ENCODE measurements around the gene LCLAT1. TPM values are rescaled to one million over a fixed set of nuclear protein-coding genes. Genes with fewer than 3 reads are reported as not detected.
"Not testable (repeated sequence)": the region's sequence is repeated elsewhere in the genome, so short reads cannot be mapped to it uniquely, and the experiment has no call there.

Gene LCLAT1
- total RNA-seq, 4 donors from 2014 or later, result 0.88 to 116 (median 33.3) TPM

DNA sequence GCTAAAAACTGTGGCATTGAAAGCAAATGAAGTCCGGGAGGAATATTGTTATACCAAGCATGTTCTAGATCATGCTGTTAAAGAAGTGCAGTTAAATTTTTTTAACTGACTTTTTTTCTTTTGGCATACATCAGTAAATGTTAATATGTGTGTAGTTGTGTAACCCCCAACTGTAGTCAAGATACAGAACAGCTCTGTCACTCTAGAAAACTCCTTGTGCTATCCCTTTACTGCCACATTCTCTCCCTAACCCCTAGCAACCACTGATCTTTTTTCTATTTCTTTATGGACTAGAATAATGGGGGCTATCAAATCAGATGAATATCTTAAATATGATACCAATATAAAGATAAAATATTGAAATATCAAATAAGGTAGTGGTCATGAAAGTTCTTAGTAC is 46.4 kb downstream of the LCLAT1 start:
- Histone ChIP-seq H3K9me3 (no peaks in the 10 kb centered on the region), H3K27ac (no peak overlapping the region), H3K4me3 (no peak overlapping the region), H3K36me3 (no peaks in the 10 kb centered on the region), H3K27me3 (no peaks in the 10 kb centered on the region), H3K4me1 (no peaks in the 10 kb centered on the region)
- no peak for DNase-seq
- TF ChIP-seq POLR2A (IDR thresholded peaks at IDR 0.05), result no peak
- TF ChIP-seq, protein P1, sequence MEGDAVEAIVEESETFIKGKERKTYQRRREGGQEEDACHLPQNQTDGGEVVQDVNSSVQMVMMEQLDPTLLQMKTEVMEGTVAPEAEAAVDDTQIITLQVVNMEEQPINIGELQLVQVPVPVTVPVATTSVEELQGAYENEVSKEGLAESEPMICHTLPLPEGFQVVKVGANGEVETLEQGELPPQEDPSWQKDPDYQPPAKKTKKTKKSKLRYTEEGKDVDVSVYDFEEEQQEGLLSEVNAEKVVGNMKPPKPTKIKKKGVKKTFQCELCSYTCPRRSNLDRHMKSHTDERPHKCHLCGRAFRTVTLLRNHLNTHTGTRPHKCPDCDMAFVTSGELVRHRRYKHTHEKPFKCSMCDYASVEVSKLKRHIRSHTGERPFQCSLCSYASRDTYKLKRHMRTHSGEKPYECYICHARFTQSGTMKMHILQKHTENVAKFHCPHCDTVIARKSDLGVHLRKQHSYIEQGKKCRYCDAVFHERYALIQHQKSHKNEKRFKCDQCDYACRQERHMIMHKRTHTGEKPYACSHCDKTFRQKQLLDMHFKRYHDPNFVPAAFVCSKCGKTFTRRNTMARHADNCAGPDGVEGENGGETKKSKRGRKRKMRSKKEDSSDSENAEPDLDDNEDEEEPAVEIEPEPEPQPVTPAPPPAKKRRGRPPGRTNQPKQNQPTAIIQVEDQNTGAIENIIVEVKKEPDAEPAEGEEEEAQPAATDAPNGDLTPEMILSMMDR (IDR thresholded peaks at IDR 0.05), result no peak
- intact Hi-C loops (cut with DNase I; ENCODE audit: low total_unique reads), result no loop called here

DNA sequence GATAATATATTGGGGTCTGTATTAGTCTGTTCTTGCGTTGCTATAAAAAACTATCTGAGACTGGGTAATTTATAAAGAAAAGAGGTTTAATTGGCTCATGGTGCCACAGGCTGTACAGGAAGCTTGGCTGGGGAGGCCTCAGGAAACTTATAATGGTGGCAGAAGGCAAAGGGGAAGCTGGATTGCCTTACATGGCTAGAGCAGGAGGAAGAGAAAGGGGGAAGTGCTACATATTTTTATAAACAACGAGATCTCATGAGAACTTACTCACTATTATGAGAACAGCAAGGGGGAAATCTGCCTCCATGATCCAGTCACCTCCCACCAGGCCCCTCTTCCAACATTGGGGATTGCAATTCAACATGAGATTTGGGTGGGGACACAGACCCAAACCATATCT is 48.9 kb downstream of the LCLAT1 start:
- H3K27me3 ChIP-seq; intact Hi-C loops (cut with DNase I; ENCODE audit: low total_unique reads); DNase-seq; H3K27ac ChIP-seq; H3K9me3 ChIP-seq; H3K4me3 ChIP-seq; H3K4me1 ChIP-seq; H3K36me3 ChIP-seq: not testable (repeated sequence)

DNA sequence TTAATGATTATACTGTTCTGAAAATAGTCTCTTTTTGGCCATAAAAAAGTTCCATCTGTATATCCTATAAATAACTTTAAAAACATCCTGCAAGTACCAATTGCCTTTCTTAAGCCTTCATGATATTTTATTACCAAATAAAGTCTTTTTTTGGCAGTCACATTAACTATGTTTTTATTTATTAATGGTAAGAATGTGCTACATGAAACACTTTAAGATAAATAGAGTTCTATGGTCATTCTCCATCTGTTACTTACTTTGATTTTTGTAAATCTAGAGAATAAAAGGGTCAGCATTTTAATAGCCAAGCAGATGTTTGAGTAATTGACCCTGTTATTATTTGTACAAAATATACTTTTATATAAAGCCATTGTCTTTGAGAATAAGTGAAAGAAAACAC is 52.6 kb downstream of the LCLAT1 start:
- H3K36me3 ChIP-seq, result no peaks in the 10 kb centered on the region
- H3K27ac ChIP-seq, result peak overlapping the region in 1 of 2 donors; percentile 53
- no peaks in the 10 kb centered on the region for H3K27me3 ChIP-seq
- intact Hi-C loops (cut with DNase I; ENCODE audit: low total_unique reads), result no loop called here
- TF ChIP-seq, protein P1 (IDR thresholded peaks at IDR 0.05), result no peak
- TF ChIP-seq POLR2A (IDR thresholded peaks at IDR 0.05), result no peak
- no peaks in the 10 kb centered on the region for H3K9me3 ChIP-seq
- no peaks in the 10 kb centered on the region for H3K4me1 ChIP-seq
- H3K4me3 ChIP-seq, result no peak overlapping the region
- DNase-seq, result no peak

DNA sequence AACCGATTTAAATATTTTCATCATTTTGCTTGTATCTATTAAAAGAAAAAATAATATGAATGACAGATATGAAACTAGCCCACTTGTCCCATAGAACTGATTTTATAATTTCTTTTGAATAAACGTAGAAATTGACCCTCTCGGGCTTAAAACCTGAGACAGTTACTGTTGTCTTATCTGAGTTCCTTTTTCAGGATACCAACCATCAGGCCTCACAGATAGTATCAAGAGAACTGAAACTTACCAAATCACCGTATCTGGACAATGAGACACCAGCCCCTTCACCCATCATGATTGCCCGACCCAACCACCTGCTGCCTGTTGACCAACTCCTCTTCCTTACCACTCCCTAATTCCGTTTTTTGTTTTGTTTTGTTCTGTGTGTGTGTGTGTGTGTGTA is 53.7 kb downstream of the LCLAT1 start:
- TF ChIP-seq POLR2A (IDR thresholded peaks at IDR 0.05), result no peak
- TF ChIP-seq, protein P1 (IDR thresholded peaks at IDR 0.05), result no peak
- Histone ChIP-seq H3K27me3 (no peaks in the 10 kb centered on the region), H3K36me3 (no peaks in the 10 kb centered on the region), H3K4me1 (no peaks in the 10 kb centered on the region), H3K9me3 (no peaks in the 10 kb centered on the region), H3K27ac (no peak overlapping the region), H3K4me3 (no peak overlapping the region)
- intact Hi-C loops (cut with DNase I; ENCODE audit: low total_unique reads), result no loop called here
- no peak for DNase-seq

DNA sequence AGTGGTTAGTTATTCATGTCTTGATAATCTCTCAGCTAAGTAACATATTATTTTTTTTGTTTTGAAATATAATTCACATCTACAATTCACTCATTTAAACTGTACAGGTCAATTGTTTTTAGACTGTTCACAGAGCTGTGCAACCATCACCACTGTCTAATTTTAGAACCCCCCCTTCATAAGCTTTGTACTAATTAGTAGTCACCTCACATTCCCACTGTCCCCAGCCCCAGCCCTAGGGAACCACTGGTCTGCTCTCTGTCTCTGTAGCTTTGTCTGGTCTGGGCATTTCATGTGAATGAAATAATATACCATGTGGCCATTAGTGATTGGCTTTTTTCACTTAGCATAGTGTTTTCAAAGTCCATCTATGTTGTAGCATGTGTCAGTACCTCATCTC is 55.3 kb downstream of the LCLAT1 start:
- no peak for TF ChIP-seq POLR2A (IDR thresholded peaks at IDR 0.05)
- TF ChIP-seq, protein P1 (IDR thresholded peaks at IDR 0.05), result no peak
- Histone ChIP-seq H3K27me3 (no peaks in the 10 kb centered on the region), H3K4me1 (no peaks in the 10 kb centered on the region), H3K36me3 (no peaks in the 10 kb centered on the region), H3K4me3 (no peak overlapping the region), H3K27ac (no peak overlapping the region), H3K9me3 (no peaks in the 10 kb centered on the region)
- DNase-seq, result no peak
- intact Hi-C loops (cut with DNase I; ENCODE audit: low total_unique reads), result no loop called here

DNA sequence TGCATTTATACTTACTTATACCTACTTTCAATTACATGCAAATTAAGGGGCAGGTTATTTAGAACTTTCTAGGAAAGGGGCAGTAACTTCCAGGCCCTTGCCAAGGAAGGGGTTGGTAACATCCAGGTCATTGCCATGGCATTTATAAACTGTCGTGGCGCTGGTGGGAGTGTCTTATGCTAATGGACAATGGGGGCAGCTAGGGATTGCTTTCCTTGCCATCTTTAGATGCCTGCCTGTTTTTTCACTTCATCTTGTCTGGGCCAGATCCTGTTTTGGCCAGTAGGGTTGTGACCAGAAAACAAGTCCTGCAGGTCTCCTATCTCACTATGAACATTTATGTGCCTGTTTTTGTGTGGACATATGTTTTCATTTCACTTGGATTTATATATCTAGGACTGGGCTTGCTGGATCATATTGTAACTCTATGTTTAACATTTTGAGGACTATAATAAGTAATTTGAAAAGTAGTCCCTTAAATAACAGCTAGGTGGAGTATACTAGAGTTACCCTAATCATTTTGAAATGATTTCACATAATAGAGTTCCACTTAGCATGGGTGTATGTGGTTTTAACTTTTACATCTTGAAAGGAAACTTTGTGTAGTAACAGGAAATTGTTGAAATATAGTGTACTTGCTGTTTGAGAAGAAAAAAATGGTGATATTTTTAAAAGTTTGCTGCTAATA is 56.1 kb downstream of the LCLAT1 start:
- intact Hi-C loops (cut with DNase I; ENCODE audit: low total_unique reads), result no loop called here
- H3K9me3 ChIP-seq, result no peaks in the 10 kb centered on the region
- H3K27me3 ChIP-seq, result no peaks in the 10 kb centered on the region
- H3K4me1 ChIP-seq, result no peaks in the 10 kb centered on the region
- peak overlapping the region in 1 of 2 donors; percentile 14 for H3K27ac ChIP-seq
- TF ChIP-seq, protein P1 (IDR thresholded peaks at IDR 0.05), result peak in 1 of 4 experiments; percentile 15
- TF ChIP-seq POLR2A (IDR thresholded peaks at IDR 0.05), result no peak
- DNase-seq, result no peak
- H3K36me3 ChIP-seq, result no peaks in the 10 kb centered on the region
- no peak overlapping the region for H3K4me3 ChIP-seq

Data from uterus (tissue), 4 donors.